HG02884 (cell line): ENCODE data around the gene CFAP97D2.
"Not testable (repeated sequence)": the region's sequence is repeated elsewhere in the genome, so short reads cannot be mapped to it uniquely, and the experiment has no call there.

Experiments used
- ATAC-seq: cut with Tn5 transposase; IDR thresholded peaks from one replicate; pipeline ENCODE4 v1.9.1; 2021; ENCODE audit warnings: mild to moderate bottlenecking, moderate library complexity; ENCODE audit not compliant: unreplicated experiment

CFAP97D2 gene

GRCh38 chr13:114179087-114179658, at the start of gene CFAP97D2:
Gene CFAP97D2, plus strand, starts transcription at chr13:114179257. Its CDS starts 74 bp downstream, at chr13:114179331.
- ATAC-seq, result no peak

GRCh38 chr13:114129649-114130062, 49.4 kb upstream of the CFAP97D2 start:
- no peak for ATAC-seq

- ATAC-seq, result no peak
These were observed 48.8 kb upstream of the CFAP97D2 start for GRCh38 chr13:114130131-114130836.

GRCh38 chr13:114130837-114131582, 48.0 kb upstream of the CFAP97D2 start:
- ATAC-seq, result no peak

- no peak for ATAC-seq
These were observed 47.3 kb upstream of the CFAP97D2 start for GRCh38 chr13:114131583-114132418.

GRCh38 chr13:114132419-114133121, 46.5 kb upstream of the CFAP97D2 start, which contains the start of gene RASA3:
Gene RASA3, minus strand, starts transcription at chr13:114132623. Its CDS starts 134 bp downstream, at chr13:114132489.
- ATAC-seq, result peak; percentile 47

- ATAC-seq, result not testable (repeated sequence)
These were observed 45.9 kb upstream of the CFAP97D2 start for GRCh38 chr13:114133126-114133525.

- not testable (repeated sequence) for ATAC-seq
These were observed 45.5 kb upstream of the CFAP97D2 start for GRCh38 chr13:114133552-114133951.

- no peak for ATAC-seq
These were observed 44.7 kb upstream of the CFAP97D2 start for GRCh38 chr13:114134111-114134943.

- ATAC-seq, result no peak
These were observed 44.0 kb upstream of the CFAP97D2 start for GRCh38 chr13:114134944-114135610.

- ATAC-seq, result no peak
These were observed 43.3 kb upstream of the CFAP97D2 start for GRCh38 chr13:114135731-114136171.

GRCh38 chr13:114136576-114136975, 42.5 kb upstream of the CFAP97D2 start:
- ATAC-seq, result no peak

GRCh38 chr13:114140131-114140905, 38.7 kb upstream of the CFAP97D2 start:
- ATAC-seq, result no peak

- ATAC-seq, result no peak
These were observed 38.2 kb upstream of the CFAP97D2 start for GRCh38 chr13:114140906-114141250.

GRCh38 chr13:114141261-114141996, 37.6 kb upstream of the CFAP97D2 start:
- no peak for ATAC-seq

- ATAC-seq, result no peak
These were observed 36.9 kb upstream of the CFAP97D2 start for GRCh38 chr13:114142137-114142550.
